PC-3 (cell line): ENCODE results near the gene LRRC8C.

Source experiments
- CTCF ChIP-seq: fragments of 300-600 bp; sonication (generic); conservative IDR thresholded peaks from 2 replicates; pipeline ENCODE4 v1.5.1; 2017; ENCODE audit warnings: antibody characterized with exemption, low read depth, mild to moderate bottlenecking, low read length
- EZH2 ChIP-seq: fragments of 300-600 bp; sonication (generic); IDR thresholded peaks from one replicate; pipeline ENCODE4 v1.6.1; 2017; ENCODE audit warnings: antibody characterized with exemption, mild to moderate bottlenecking, low read length; ENCODE audit not compliant: unreplicated experiment

GRCh38 chr1:89644119-89644814 lies 11.3 kb downstream of the LRRC8C start:
- TF ChIP-seq CTCF (no peak), EZH2 (no peak)
